Activated CD4-positive, alpha-beta T cell treated with anti-CD3 and anti-CD28 coated beads for 4 hours (primary cell): ENCODE measurements around the gene BTBD18.

Source experiments
- DNase-seq, 2 donors: peaks; one replicate each; pipeline ENCODE4 v3.0.0-alpha.2; 2020

The BTBD18 gene

GRCh38 chr11:57751676-57752253 lies at the start of gene BTBD18:
BTBD18 (minus strand) TSS chr11:57751819; CDS start chr11:57751188, 631 bp downstream.
- no peak for DNase-seq

GRCh38 chr11:57801183-57801485 lies 49.5 kb upstream of the BTBD18 start:
- no peak for DNase-seq

GRCh38 chr11:57800444-57801182 lies 49.0 kb upstream of the BTBD18 start:
- peak; percentile 9 to 13 for DNase-seq

- no peak for DNase-seq
Measured at GRCh38 chr11:57798905-57799559, 47.4 kb upstream of the BTBD18 start.

GRCh38 chr11:57793351-57794115 lies 41.9 kb upstream of the BTBD18 start:
- DNase-seq, result no peak

- DNase-seq, result no peak
Measured at GRCh38 chr11:57792870-57793269, 41.3 kb upstream of the BTBD18 start.

GRCh38 chr11:57792060-57792541 lies 40.5 kb upstream of the BTBD18 start:
- DNase-seq, result peak; percentile 84

- peak; percentile 6 to 16 for DNase-seq
Measured at GRCh38 chr11:57791321-57792059, 39.9 kb upstream of the BTBD18 start.

- DNase-seq, result no peak
Measured at GRCh38 chr11:57788703-57789088, 37.1 kb upstream of the BTBD18 start.

GRCh38 chr11:57787920-57788702 lies 36.5 kb upstream of the BTBD18 start:
- DNase-seq, result no peak

- DNase-seq, result no peak
Measured at GRCh38 chr11:57787006-57787604, 35.5 kb upstream of the BTBD18 start.

- DNase-seq, result no peak
Measured at GRCh38 chr11:57786436-57786835, 34.8 kb upstream of the BTBD18 start.

GRCh38 chr11:57785072-57785471 lies 33.5 kb upstream of the BTBD18 start:
- no peak for DNase-seq

- no peak for DNase-seq
Measured at GRCh38 chr11:57781529-57781943, 29.9 kb upstream of the BTBD18 start.

- no peak for DNase-seq
Measured at GRCh38 chr11:57779276-57779675, 27.7 kb upstream of the BTBD18 start.

- no peak for DNase-seq
Measured at GRCh38 chr11:57778318-57779037, 26.9 kb upstream of the BTBD18 start.

- DNase-seq, result no peak
Measured at GRCh38 chr11:57777969-57778317, 26.3 kb upstream of the BTBD18 start.

- no peak for DNase-seq
Measured at GRCh38 chr11:57776577-57777210, 25.1 kb upstream of the BTBD18 start.

GRCh38 chr11:57776031-57776521 lies 24.5 kb upstream of the BTBD18 start:
- no peak for DNase-seq

- DNase-seq, result no peak
Measured at GRCh38 chr11:57775491-57775890, 23.9 kb upstream of the BTBD18 start.
